ENCODE data around the gene NCF2. TPM values are rescaled to one million over a fixed set of nuclear protein-coding genes. Genes with fewer than 3 reads are reported as not detected.

The NCF2 gene
- total RNA-seq, 1 donor from 2014 or later = 12.5 TPM

- intact Hi-C loops (cut with DNase I) = no loop called here
- H3K27me3 ChIP-seq = no peaks in the 10 kb centered on the region
- no peak for TF ChIP-seq POLR2AphosphoS5 (IDR thresholded peaks at IDR 0.05; ENCODE audit: insufficient read depth in 1 of 2, low read depth in 1 of 2)
- TF ChIP-seq POLR2A (IDR thresholded peaks at IDR 0.05) = no peak
- TF ChIP-seq, protein P1, sequence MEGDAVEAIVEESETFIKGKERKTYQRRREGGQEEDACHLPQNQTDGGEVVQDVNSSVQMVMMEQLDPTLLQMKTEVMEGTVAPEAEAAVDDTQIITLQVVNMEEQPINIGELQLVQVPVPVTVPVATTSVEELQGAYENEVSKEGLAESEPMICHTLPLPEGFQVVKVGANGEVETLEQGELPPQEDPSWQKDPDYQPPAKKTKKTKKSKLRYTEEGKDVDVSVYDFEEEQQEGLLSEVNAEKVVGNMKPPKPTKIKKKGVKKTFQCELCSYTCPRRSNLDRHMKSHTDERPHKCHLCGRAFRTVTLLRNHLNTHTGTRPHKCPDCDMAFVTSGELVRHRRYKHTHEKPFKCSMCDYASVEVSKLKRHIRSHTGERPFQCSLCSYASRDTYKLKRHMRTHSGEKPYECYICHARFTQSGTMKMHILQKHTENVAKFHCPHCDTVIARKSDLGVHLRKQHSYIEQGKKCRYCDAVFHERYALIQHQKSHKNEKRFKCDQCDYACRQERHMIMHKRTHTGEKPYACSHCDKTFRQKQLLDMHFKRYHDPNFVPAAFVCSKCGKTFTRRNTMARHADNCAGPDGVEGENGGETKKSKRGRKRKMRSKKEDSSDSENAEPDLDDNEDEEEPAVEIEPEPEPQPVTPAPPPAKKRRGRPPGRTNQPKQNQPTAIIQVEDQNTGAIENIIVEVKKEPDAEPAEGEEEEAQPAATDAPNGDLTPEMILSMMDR (IDR thresholded peaks at IDR 0.05) = no peak
- H3K4me3 ChIP-seq = no peak overlapping the region
- H3K27ac ChIP-seq = no peak overlapping the region
- H3K36me3 ChIP-seq = no peaks in the 10 kb centered on the region
- H3K4me1 ChIP-seq = peaks cover under 1% of the 10 kb centered on the region
- H3K9me3 ChIP-seq = no peaks in the 10 kb centered on the region
- no peak for DNase-seq (ENCODE audit: extremely low spot score in 2 of 2)
Observed at GRCh38 chr1:183572721-183573120, 17.5 kb downstream of the NCF2 start.

DNA sequence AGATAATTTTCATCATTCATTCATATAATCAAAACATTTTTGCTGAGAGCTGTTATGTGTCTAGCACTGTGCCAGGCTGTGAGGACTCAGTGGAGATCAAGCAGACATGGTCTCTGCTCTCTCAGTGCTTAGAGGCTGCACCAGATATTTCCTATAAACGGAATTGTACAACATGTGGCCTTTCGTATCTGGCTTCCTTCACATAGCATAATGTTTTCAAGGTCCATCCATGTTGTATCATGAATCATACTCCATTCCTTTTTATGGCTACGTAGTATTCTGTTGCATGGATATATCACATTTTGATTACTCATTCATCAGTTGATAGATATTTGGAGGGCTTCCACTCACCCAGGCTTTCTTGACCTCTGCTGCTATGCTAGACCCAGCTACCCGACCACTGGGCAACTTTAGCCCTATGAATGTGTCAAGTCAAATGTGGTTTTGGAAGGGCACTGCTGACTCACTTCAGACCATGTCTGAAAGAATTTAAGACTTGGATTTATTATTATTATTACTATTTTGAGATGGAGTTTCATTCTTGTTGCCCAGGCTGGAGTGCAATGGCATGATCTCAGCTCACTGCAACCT, 18.5 kb downstream of the NCF2 start:
- TF ChIP-seq, protein P1 (IDR thresholded peaks at IDR 0.05) = no peak
- no peak for TF ChIP-seq POLR2AphosphoS5 (IDR thresholded peaks at IDR 0.05; ENCODE audit: insufficient read depth in 1 of 2, low read depth in 1 of 2)
- no peak for TF ChIP-seq POLR2A (IDR thresholded peaks at IDR 0.05)
- Histone ChIP-seq H3K9me3 (no peaks in the 10 kb centered on the region), H3K36me3 (no peaks in the 10 kb centered on the region), H3K4me1 (peaks cover 6% of the 10 kb centered on the region), H3K27ac (no peak overlapping the region), H3K4me3 (no peak overlapping the region), H3K27me3 (no peaks in the 10 kb centered on the region)
- DNase-seq (ENCODE audit: extremely low spot score in 2 of 2) = no peak
- intact Hi-C loops (cut with DNase I) = no loop called here

GRCh38 chr1:183570451-183570850, 19.8 kb downstream of the NCF2 start:
- no peak overlapping the region for H3K27ac ChIP-seq
- no peak for DNase-seq (ENCODE audit: extremely low spot score in 2 of 2)
- H3K4me1 ChIP-seq = peaks cover 6% of the 10 kb centered on the region
- no peak overlapping the region for H3K4me3 ChIP-seq
- H3K27me3 ChIP-seq = no peaks in the 10 kb centered on the region
- intact Hi-C loops (cut with DNase I) = no loop called here
- TF ChIP-seq, protein P1 (IDR thresholded peaks at IDR 0.05) = no peak
- TF ChIP-seq POLR2AphosphoS5 (IDR thresholded peaks at IDR 0.05; ENCODE audit: insufficient read depth in 1 of 2, low read depth in 1 of 2) = no peak
- TF ChIP-seq POLR2A (IDR thresholded peaks at IDR 0.05) = no peak
- no peaks in the 10 kb centered on the region for H3K9me3 ChIP-seq
- no peaks in the 10 kb centered on the region for H3K36me3 ChIP-seq

- Histone ChIP-seq H3K27me3 (no peaks in the 10 kb centered on the region), H3K4me1 (peaks cover 6% of the 10 kb centered on the region), H3K27ac (no peak overlapping the region), H3K9me3 (no peaks in the 10 kb centered on the region), H3K4me3 (no peak overlapping the region), H3K36me3 (no peaks in the 10 kb centered on the region)
- no peak for DNase-seq (ENCODE audit: extremely low spot score in 2 of 2)
- TF ChIP-seq, protein P1 (IDR thresholded peaks at IDR 0.05) = no peak
- TF ChIP-seq POLR2AphosphoS5 (IDR thresholded peaks at IDR 0.05; ENCODE audit: insufficient read depth in 1 of 2, low read depth in 1 of 2) = no peak
- no peak for TF ChIP-seq POLR2A (IDR thresholded peaks at IDR 0.05)
- intact Hi-C loops (cut with DNase I) = no loop called here
Observed at GRCh38 chr1:183569801-183570200, 20.5 kb downstream of the NCF2 start.

DNA sequence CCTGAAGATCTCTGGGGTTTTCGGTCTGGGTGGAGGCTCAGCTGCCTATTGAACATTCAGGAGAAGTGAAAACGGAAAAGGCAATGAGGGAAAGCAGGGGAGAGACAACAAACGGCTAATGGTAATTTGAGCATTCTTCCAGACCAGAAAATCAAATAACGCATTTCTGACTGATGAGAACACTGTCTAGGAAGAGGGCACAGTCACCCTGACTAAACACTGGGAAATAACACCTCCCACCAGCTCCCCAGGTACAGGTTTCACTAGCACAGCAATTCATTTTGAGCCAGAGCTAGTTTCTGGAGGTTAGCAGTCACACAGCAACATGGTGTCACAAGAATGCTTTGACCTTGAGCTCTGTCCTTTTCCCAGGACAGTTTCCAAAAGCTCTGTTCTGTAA, 21.1 kb downstream of the NCF2 start:
- Histone ChIP-seq H3K9me3 (no peaks in the 10 kb centered on the region), H3K36me3 (no peaks in the 10 kb centered on the region), H3K27ac (no peak overlapping the region), H3K4me1 (peaks cover 6% of the 10 kb centered on the region), H3K27me3 (no peaks in the 10 kb centered on the region), H3K4me3 (no peak overlapping the region)
- intact Hi-C loops (cut with DNase I) = no loop called here
- TF ChIP-seq POLR2AphosphoS5 (IDR thresholded peaks at IDR 0.05; ENCODE audit: insufficient read depth in 1 of 2, low read depth in 1 of 2) (no peak), POLR2A (IDR thresholded peaks at IDR 0.05) (no peak)
- TF ChIP-seq, protein P1 (IDR thresholded peaks at IDR 0.05) = no peak
- DNase-seq (ENCODE audit: extremely low spot score in 2 of 2) = no peak
